Mesodermal cell (in vitro differentiated cells): ENCODE measurements around the gene SRGAP2C.
"Not testable (repeated sequence)": the region's sequence is repeated elsewhere in the genome, so short reads cannot be mapped to it uniquely, and the experiment has no call there.

ENCODE experiments used
- H3K27ac ChIP-seq: 2 replicates; pipeline ENCODE4 v1.7.0; 2013; ENCODE audit warnings: mild to moderate bottlenecking, low read depth, low read length, moderate library complexity; ENCODE audit not compliant: severe bottlenecking
- H3K36me3 ChIP-seq: 2 replicates; pipeline ENCODE4 v1.7.1; 2013; ENCODE audit warnings: mild to moderate bottlenecking, low read length, moderate library complexity; ENCODE audit not compliant: control insufficient read depth, insufficient read depth
- H3K4me1 ChIP-seq: one replicate; pipeline ENCODE4 v1.7.1; 2013; ENCODE audit warnings: mild to moderate bottlenecking, low read length; ENCODE audit not compliant: insufficient read depth, control insufficient read depth, poor library complexity, severe bottlenecking
- H3K4me3 ChIP-seq: 2 replicates; pipeline ENCODE4 v1.7.0; 2013; ENCODE audit warnings: low read length, control low read depth, mild to moderate bottlenecking; ENCODE audit not compliant: insufficient read depth, poor library complexity, severe bottlenecking; ENCODE audit errors: extremely low read depth
- H3K9me3 ChIP-seq: 2 replicates; pipeline ENCODE4 v1.7.1; 2013; ENCODE audit warnings: mild to moderate bottlenecking, low read length, moderate library complexity; ENCODE audit not compliant: control insufficient read depth
- WGBS, 2 experiments: methylation state at CpG; one replicate each; pipeline ENCODE4 v1.1.5; 2013; ENCODE audit warnings: missing lambda C conversion rate in 2 of 2; ENCODE audit not compliant: insufficient coverage in 2 of 2; 5-methylcytosine and 5-hydroxymethylcytosine counted together

The SRGAP2C gene

GRCh38 chr1:121347476-121347875 is 162.7 kb downstream of the SRGAP2C start:
- not testable (repeated sequence) for H3K4me1 ChIP-seq, H3K4me3 ChIP-seq, H3K36me3 ChIP-seq, H3K27ac ChIP-seq, H3K9me3 ChIP-seq
- 71% methylated on average over 1 of the region's 5 CpGs; no CpG with 5 or more reads in 1 of the 2 experiments for WGBS, 2 experiments

GRCh38 chr1:121348115-121348514 is 163.3 kb downstream of the SRGAP2C start:
- not testable (repeated sequence) for H3K4me3 ChIP-seq, H3K36me3 ChIP-seq, H3K4me1 ChIP-seq, H3K27ac ChIP-seq, H3K9me3 ChIP-seq
- no CpG with 5 or more reads among the region's 1 CpG for WGBS, 2 experiments

- not testable (repeated sequence) for H3K4me3 ChIP-seq, H3K9me3 ChIP-seq, H3K4me1 ChIP-seq, H3K27ac ChIP-seq, H3K36me3 ChIP-seq
- WGBS, 2 experiments: no CpG with 5 or more reads among the region's 4 CpGs
Measured at GRCh38 chr1:121349332-121349967, 164.7 kb downstream of the SRGAP2C start.

- H3K4me1 ChIP-seq, H3K36me3 ChIP-seq, H3K27ac ChIP-seq, H3K4me3 ChIP-seq, H3K9me3 ChIP-seq: not testable (repeated sequence)
- no CpG with 5 or more reads among the region's 5 CpGs for WGBS, 2 experiments
Measured at GRCh38 chr1:121355711-121356420, 171.1 kb downstream of the SRGAP2C start.

GRCh38 chr1:121356819-121357218 is 172.0 kb downstream of the SRGAP2C start:
- H3K27ac ChIP-seq, H3K4me1 ChIP-seq, H3K36me3 ChIP-seq, H3K9me3 ChIP-seq, H3K4me3 ChIP-seq: not testable (repeated sequence)
- WGBS, 2 experiments: no CpG with 5 or more reads among the region's 2 CpGs

GRCh38 chr1:121360531-121360930 is 175.8 kb downstream of the SRGAP2C start:
- H3K4me1 ChIP-seq, H3K9me3 ChIP-seq, H3K27ac ChIP-seq, H3K36me3 ChIP-seq, H3K4me3 ChIP-seq: not testable (repeated sequence)
- no CpG with 5 or more reads among the region's 1 CpG for WGBS, 2 experiments

GRCh38 chr1:121361451-121362233 is 176.9 kb downstream of the SRGAP2C start:
- no CpG with 5 or more reads among the region's 7 CpGs for WGBS, 2 experiments
- H3K9me3 ChIP-seq, H3K4me1 ChIP-seq, H3K36me3 ChIP-seq, H3K27ac ChIP-seq, H3K4me3 ChIP-seq: not testable (repeated sequence)

GRCh38 chr1:121362234-121362883 is 177.6 kb downstream of the SRGAP2C start:
- WGBS, 2 experiments: no CpG with 5 or more reads among the region's 4 CpGs
- peak overlapping the region; percentile 45 for H3K27ac ChIP-seq
- H3K9me3 ChIP-seq: not testable (repeated sequence)

GRCh38 chr1:121365316-121365715 is 180.5 kb downstream of the SRGAP2C start:
- no CpG with 5 or more reads among the region's 6 CpGs for WGBS, 2 experiments
- not testable (repeated sequence) for H3K4me3 ChIP-seq, H3K9me3 ChIP-seq, H3K27ac ChIP-seq, H3K36me3 ChIP-seq, H3K4me1 ChIP-seq

More at GRCh38 chr1:121362234-121362883, 177.6 kb downstream of the SRGAP2C start:
- H3K36me3 ChIP-seq, H3K4me1 ChIP-seq, H3K4me3 ChIP-seq: not testable (repeated sequence)

GRCh38 chr1:121365723-121366122 is 180.9 kb downstream of the SRGAP2C start:
- not testable (repeated sequence) for H3K36me3 ChIP-seq, H3K9me3 ChIP-seq, H3K27ac ChIP-seq, H3K4me3 ChIP-seq, H3K4me1 ChIP-seq
- no CpG with 5 or more reads among the region's 6 CpGs for WGBS, 2 experiments
